ENCODE measurements around the gene PPP2R5A.

Gene PPP2R5A

GRCh38 chr1:212397171-212397570 lies 112.0 kb downstream of the PPP2R5A start:
- Histone ChIP-seq H3K9me3 (ENCODE audit: control insufficient read depth, insufficient read depth, low read depth, low read length) (no peaks in the 10 kb centered on the region), H3K4me3 (ENCODE audit: low read depth, low read length) (no peak overlapping the region), H3K4me1 (ENCODE audit: control insufficient read depth, insufficient read depth, low read length) (no peaks in the 10 kb centered on the region), H3K27ac (ENCODE audit: extremely low read depth, low read depth, low read length) (no peak overlapping the region), H3K36me3 (ENCODE audit: control insufficient read depth in 2 of 2, insufficient read depth in 1 of 2, low read length in 2 of 2) (peaks cover 0 to 20% of the 10 kb centered on the region in 2 experiments; a peak in 2 of 3 replicates)
- POLR2A ChIA-PET = no interaction called here
- CTCF ChIA-PET = interaction anchor here (1.5 kb wide), 1 partner anchor 59 kb away, joined by 4 read pairs; no protein-coding TSS in a partner anchor
- no peak for TF ChIP-seq ZNF501 (tag by site-specific recombination; IDR thresholded peaks at IDR 0.05)
- no peak for TF ChIP-seq ZNF302 (tag by site-specific recombination; IDR thresholded peaks at IDR 0.05; ENCODE audit: low read depth)
- TF ChIP-seq, protein P1, sequence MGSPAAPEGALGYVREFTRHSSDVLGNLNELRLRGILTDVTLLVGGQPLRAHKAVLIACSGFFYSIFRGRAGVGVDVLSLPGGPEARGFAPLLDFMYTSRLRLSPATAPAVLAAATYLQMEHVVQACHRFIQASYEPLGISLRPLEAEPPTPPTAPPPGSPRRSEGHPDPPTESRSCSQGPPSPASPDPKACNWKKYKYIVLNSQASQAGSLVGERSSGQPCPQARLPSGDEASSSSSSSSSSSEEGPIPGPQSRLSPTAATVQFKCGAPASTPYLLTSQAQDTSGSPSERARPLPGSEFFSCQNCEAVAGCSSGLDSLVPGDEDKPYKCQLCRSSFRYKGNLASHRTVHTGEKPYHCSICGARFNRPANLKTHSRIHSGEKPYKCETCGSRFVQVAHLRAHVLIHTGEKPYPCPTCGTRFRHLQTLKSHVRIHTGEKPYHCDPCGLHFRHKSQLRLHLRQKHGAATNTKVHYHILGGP (tag by site-specific recombination; IDR thresholded peaks at IDR 0.05) = no peak
- TF ChIP-seq ZNF561 (tag by site-specific recombination; IDR thresholded peaks at IDR 0.05; ENCODE audit: borderline replicate concordance) = no peak
- no peak for TF ChIP-seq ZNF549 (tag by site-specific recombination; IDR thresholded peaks at IDR 0.05)
- TF ChIP-seq ZSCAN30 (tag by site-specific recombination; IDR thresholded peaks at IDR 0.05) = no peak
- TF ChIP-seq ZNF747 (tag by site-specific recombination; IDR thresholded peaks at IDR 0.05) = no peak
- TF ChIP-seq ZFHX2 (tag by site-specific recombination; conservative IDR thresholded peaks at IDR 0.05) = no peak
- TF ChIP-seq ZNF585B (tag by site-specific recombination; IDR thresholded peaks at IDR 0.05) = no peak
- no peak for TF ChIP-seq ZNF843 (tag by site-specific recombination; IDR thresholded peaks at IDR 0.05)
- TF ChIP-seq ZNF707 (tag by site-specific recombination; IDR thresholded peaks at IDR 0.05) = no peak
- no peak for TF ChIP-seq KLF9 (tag by site-specific recombination; IDR thresholded peaks at IDR 0.05; ENCODE audit: low read depth)
- TF ChIP-seq ZNF274 (IDR thresholded peaks at IDR 0.05; ENCODE audit: low read length) = no peak
- TF ChIP-seq ZNF274 (tag by site-specific recombination; IDR thresholded peaks at IDR 0.05; ENCODE audit: borderline replicate concordance) = no peak
- TF ChIP-seq BCL11B (tag by site-specific recombination; IDR thresholded peaks at IDR 0.05; ENCODE audit: low read depth) = no peak
- no peak for TF ChIP-seq PRDM6 (tag by site-specific recombination; IDR thresholded peaks at IDR 0.05)
- no peak for TF ChIP-seq YY1 (tag by site-specific recombination; IDR thresholded peaks at IDR 0.05)
- no peak for TF ChIP-seq ZNF16 (tag by site-specific recombination; IDR thresholded peaks at IDR 0.05; ENCODE audit: low read depth)
- TF ChIP-seq ZNF175 (tag by site-specific recombination; IDR thresholded peaks at IDR 0.05) = no peak
- TF ChIP-seq KLF8 (tag by site-specific recombination; IDR thresholded peaks at IDR 0.05) = no peak

DNA sequence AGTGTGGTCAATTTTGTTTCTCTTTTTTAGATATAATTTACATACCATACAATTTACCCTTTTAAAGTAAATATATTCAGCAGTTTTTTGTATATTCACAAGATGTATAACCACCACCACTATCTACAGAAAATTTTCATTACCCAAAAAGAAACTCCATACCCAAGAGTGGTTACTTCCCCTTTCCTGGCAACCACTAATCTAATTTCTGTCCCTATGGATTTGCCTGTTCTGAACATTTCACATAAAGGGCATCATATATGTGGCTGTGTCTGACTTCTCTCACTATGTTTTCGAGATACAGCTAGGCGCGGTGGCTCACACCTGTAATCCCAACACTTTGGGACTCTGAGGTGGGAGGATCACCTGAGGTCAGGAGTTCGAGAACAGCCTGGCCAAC lies 115.8 kb downstream of the PPP2R5A start:
- TF ChIP-seq ZNF140 (tag by site-specific recombination; IDR thresholded peaks at IDR 0.05) (no peak), ZNF174 (tag by site-specific recombination; IDR thresholded peaks at IDR 0.05) (no peak)
- TF ChIP-seq, protein P2, sequence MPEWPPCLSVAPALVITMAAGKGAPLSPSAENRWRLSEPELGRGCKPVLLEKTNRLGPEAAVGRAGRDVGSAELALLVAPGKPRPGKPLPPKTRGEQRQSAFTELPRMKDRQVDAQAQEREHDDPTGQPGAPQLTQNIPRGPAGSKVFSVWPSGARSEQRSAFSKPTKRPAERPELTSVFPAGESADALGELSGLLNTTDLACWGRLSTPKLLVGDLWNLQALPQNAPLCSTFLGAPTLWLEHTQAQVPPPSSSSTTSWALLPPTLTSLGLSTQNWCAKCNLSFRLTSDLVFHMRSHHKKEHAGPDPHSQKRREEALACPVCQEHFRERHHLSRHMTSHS (tag by site-specific recombination; IDR thresholded peaks at IDR 0.05) = no peak
- no peaks in the 10 kb centered on the region for H3K4me1 ChIP-seq (ENCODE audit: control insufficient read depth, insufficient read depth, low read length)
- no peak overlapping the region for H3K27ac ChIP-seq (ENCODE audit: extremely low read depth, low read depth, low read length)
- CTCF ChIA-PET = no interaction called here
- peaks cover 7 to 34% of the 10 kb centered on the region in 2 experiments; a peak in 2 of 3 replicates for H3K36me3 ChIP-seq (ENCODE audit: control insufficient read depth in 2 of 2, insufficient read depth in 1 of 2, low read length in 2 of 2)
- no peaks in the 10 kb centered on the region for H3K9me3 ChIP-seq (ENCODE audit: control insufficient read depth, insufficient read depth, low read depth, low read length)
- no peak overlapping the region for H3K4me3 ChIP-seq (ENCODE audit: low read depth, low read length)
- POLR2A ChIA-PET = no interaction called here

Data from HEK293 (cell line).